GM12865 (cell line): ENCODE measurements around the gene BRF1.

Source experiments
- DNase-seq: peaks from one replicate; pipeline ENCODE4 v3.0.0; 2010; ENCODE audit warnings: low read depth
- H3K4me3 ChIP-seq: 2 replicates; pipeline ENCODE4 v1.5.1; 2011; ENCODE audit warnings: mild to moderate bottlenecking, low read depth, low read length, control low read depth
- TF ChIP-seq, protein P1 (sequence below): IDR thresholded peaks from 2 replicates; pipeline ENCODE4 v1.5.1; 2011; ENCODE audit warnings: low read length, control low read depth, low read depth, inconsistent platforms; ENCODE audit not compliant: insufficient read depth; ENCODE audit errors: missing control alignments

The BRF1 gene

DNA sequence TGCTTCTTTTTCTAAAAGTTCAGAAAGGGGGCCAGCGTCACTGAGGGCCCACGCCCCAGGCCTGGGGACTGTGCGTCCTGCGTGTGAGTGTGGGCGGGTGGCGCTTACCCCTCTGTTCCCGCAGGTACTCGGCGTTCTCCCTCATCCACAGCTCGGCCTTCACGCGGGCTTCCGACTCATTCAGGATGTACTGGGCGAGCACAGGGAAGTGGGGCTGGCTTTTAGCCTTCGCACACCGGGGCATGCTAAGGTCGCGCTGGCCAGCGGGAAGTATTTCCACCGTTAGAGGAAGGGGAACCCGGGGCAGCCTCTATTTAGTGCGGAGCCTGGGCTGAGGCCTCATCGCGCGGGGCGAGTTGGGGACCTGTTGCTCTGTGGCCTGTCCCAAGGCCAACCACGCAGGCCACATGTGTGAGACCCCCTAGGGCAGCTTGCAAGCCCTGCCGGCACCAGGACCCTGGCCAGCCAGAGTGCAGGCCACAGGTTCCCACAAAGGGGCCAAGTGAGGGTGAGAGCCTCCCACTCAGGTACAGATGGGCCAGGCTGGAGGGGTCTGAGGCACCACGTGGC is 81.7 kb downstream of the BRF1 start:
- TF ChIP-seq, protein P1, sequence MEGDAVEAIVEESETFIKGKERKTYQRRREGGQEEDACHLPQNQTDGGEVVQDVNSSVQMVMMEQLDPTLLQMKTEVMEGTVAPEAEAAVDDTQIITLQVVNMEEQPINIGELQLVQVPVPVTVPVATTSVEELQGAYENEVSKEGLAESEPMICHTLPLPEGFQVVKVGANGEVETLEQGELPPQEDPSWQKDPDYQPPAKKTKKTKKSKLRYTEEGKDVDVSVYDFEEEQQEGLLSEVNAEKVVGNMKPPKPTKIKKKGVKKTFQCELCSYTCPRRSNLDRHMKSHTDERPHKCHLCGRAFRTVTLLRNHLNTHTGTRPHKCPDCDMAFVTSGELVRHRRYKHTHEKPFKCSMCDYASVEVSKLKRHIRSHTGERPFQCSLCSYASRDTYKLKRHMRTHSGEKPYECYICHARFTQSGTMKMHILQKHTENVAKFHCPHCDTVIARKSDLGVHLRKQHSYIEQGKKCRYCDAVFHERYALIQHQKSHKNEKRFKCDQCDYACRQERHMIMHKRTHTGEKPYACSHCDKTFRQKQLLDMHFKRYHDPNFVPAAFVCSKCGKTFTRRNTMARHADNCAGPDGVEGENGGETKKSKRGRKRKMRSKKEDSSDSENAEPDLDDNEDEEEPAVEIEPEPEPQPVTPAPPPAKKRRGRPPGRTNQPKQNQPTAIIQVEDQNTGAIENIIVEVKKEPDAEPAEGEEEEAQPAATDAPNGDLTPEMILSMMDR, result no peak
- no peak overlapping the region for H3K4me3 ChIP-seq
- DNase-seq, result no peak

DNA sequence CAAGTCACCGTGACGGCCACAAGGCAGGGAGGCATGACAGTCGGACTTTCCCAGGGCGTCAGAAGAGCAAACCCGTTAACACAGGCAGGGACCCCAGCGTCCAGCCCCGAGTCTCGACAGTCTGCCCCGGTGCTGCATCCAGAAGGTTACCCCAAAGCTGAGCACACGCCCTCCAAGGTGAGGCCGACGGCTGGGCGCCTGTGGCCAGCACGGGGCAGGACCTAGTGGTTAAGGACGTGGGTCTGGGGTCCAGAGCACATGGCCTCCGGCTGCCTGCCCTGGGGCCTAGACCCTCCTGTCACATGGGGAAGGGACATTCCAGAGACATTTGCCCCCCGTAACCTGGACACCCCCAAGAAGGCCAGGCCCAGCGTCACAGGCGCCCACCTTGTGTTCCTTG is 82.2 kb downstream of the BRF1 start:
- TF ChIP-seq, protein P1, result no peak
- DNase-seq, result no peak
- H3K4me3 ChIP-seq, result no peak overlapping the region

DNA sequence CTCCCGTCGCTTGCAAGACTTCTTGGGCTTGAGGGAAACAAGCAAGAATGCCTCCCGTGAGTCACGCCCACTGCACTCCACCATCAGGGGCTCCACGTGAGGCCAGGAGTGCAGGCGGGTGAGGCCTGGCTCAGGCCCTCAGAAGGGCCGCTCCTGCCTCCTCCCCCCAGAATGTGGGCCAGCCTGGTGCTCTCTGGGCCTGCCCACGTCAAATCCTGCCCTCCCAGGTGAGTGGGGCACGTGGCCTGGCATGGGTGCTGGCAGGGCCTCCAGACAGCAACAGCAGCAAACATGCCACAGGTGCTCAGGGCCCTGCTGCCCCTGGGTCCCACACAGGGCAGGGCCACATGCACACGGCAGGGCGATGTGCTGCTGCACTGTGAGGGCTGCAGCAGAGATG is 83.0 kb downstream of the BRF1 start:
- TF ChIP-seq, protein P1, result no peak
- no peak for DNase-seq
- no peak overlapping the region for H3K4me3 ChIP-seq

DNA sequence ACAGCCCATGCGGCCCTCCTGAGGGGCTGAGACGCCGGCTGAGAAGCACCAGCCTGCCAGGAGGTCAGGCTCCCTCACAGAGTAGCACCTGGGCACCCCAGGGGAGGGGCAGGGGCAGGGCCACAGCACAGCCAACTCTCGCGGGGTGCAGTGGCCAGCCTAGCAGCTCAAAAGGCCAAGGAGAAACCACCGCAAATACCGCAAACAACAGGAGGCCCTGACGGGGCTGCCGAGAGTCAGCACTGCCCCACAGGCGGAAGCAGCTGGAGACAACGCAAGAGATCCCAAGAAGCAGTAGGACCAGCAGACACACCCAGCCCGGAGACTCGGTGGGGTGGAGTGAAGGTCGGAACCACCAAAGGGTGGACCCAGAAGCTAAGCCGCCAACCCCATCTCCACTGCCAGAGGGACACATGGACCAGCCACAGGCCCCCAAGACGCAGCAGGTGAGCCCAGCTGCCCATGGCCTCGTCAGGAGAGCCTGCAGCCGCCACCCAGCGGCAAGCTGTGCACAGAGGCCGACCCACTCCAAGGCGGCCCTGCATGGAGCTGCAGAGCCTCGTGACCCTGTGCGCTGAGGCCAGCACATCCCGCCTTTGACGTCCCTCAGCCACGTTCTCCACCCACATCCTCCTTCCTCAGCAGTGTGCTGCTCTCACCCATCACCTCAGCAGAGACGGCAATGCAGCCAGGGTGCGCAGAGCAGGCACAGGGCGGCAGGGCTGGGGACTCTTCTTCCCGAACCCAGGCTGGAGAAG is 84.1 kb downstream of the BRF1 start:
- DNase-seq, result no peak
- TF ChIP-seq, protein P1, result no peak
- no peak overlapping the region for H3K4me3 ChIP-seq

DNA sequence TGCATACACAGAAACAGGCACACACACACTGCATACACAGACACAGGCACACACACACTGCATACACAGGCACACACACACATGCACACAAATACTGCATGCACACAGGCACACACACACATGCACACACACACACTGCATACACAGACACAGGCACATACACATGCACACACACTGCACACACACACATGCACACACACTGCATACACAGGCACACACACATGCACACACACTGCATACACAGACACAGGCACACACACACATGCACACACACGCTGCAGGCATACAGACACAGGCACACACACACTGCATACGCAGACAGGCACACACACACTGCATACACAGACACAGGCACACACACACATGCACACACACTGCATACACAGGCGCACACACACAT is 85.2 kb downstream of the BRF1 start:
- TF ChIP-seq, protein P1, result no peak

DNA sequence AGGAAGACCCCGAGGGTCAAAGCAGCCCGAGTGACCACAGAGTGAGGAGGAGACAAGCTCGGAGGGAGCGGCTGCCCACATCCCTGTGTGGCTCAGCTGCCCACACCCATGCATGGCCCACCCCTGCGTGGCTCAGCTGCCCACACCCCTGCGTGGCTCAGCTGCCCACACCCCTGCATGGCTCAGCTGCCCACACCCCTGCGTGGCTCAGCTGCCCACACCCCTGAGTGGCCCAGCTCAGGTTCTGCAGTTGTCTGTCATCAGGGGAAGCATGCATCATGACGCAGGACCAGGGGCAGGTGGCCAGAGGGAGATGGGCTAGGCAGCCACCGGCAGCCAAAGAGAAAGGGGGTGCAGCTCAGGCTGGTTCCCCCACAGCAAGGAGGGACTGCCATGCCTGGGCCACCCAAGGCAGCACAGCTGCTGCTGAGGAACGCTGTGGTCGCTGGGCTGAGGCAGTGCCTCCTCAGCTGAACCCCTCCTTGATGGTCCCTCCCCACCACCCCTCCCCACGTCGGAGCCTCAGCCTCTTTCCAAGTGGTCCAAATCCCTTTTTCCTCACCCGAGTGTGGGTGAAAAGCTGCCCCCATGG is 86.4 kb downstream of the BRF1 start:
- TF ChIP-seq, protein P1, result no peak
- no peak for DNase-seq
- no peak overlapping the region for H3K4me3 ChIP-seq

More for the DNA sequence above, 85.2 kb downstream of the BRF1 start:
- H3K4me3 ChIP-seq, result no peak overlapping the region
- no peak for DNase-seq

DNA sequence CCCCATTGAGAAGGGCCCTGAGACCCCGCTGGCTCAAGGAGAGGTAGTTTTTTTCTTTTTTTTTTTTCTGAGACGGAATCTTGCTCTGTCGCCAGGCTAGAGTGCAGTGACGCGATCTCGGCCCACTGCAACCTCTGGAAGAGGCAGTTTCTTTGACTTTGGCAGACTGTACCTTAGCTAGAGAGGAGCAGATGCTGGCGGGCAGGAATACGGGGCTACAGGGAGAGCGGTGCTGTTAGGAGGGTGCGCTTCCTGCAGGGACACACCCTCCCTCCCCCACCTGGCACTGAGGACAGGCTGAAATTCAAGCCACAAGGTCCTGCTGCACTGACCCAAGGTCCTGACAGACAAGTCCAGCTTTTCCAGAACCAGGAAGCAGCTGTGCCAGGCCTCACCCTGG is 87.4 kb downstream of the BRF1 start:
- TF ChIP-seq, protein P1, result no peak
- no peak overlapping the region for H3K4me3 ChIP-seq
- DNase-seq, result no peak
